H1 (cell line): ENCODE measurements around the gene DPEP1. TPM values are rescaled to one million over a fixed set of nuclear protein-coding genes. Genes with fewer than 3 reads are reported as not detected.
"Not testable (repeated sequence)": the region's sequence is repeated elsewhere in the genome, so short reads cannot be mapped to it uniquely, and the experiment has no call there.

Experiments used
- CTCF ChIA-PET: fragments of 300-600 bp; sonication (Branson Sonifier 250); formaldehyde crosslinking; loops from one replicate; lab custom pipeline; 2021; ENCODE audit not compliant: partially characterized antibody; lab: Charles Lee
- POLR2A ChIA-PET: fragments of 300-600 bp; sonication (Branson Sonifier 250); formaldehyde crosslinking; loops from one replicate; lab custom pipeline; 2021; ENCODE audit warnings: inconsistent platforms; ENCODE audit not compliant: partially characterized antibody; lab: Charles Lee
- DNase-seq, 2 experiments: peaks; one replicate each; pipeline versions ENCODE4 v3.0.0 to v3.0.0-alpha.2; 2010 to 2022; ENCODE audit warnings: low spot score in 2 of 2, low read depth in 1 of 2, mixed read lengths in 1 of 2
- FAIRE-seq: peaks from 2 replicates; lab custom pipeline; 2011; peaks lifted over from hg19 to GRCh38; lab: Jason Lieb, UNC
- H2AFZ ChIP-seq: 2 replicates; pipeline ENCODE4 v1.8.1; 2012; ENCODE audit warnings: low read length, inconsistent platforms
- H2AK5ac ChIP-seq: 2 replicates; pipeline ENCODE4 v1.6.1; 2013; ENCODE audit warnings: low read depth, low read length
- H2BK120ac ChIP-seq: replicated peaks from 2 replicates; pipeline ENCODE3; 2013; ENCODE audit warnings: low read depth, low read length, inconsistent platforms
- H2BK12ac ChIP-seq: 2 replicates; pipeline ENCODE4 v1.6.1; 2013; ENCODE audit warnings: low read depth, low read length
- H2BK15ac ChIP-seq: 2 replicates; pipeline ENCODE4 v1.6.1; 2013; ENCODE audit warnings: low read length
- H2BK20ac ChIP-seq: 2 replicates; pipeline ENCODE4 v1.6.1; 2013; ENCODE audit warnings: low read length
- H2BK5ac ChIP-seq: 2 replicates; pipeline ENCODE4 v1.6.1; 2013; ENCODE audit warnings: low read depth, low read length
- H3K14ac ChIP-seq: 2 replicates; pipeline ENCODE4 v1.6.1; 2013; ENCODE audit warnings: inconsistent platforms; ENCODE audit not compliant: insufficient read length
- H3K18ac ChIP-seq: 2 replicates; pipeline ENCODE4 v1.6.1; 2013; ENCODE audit warnings: low read length; ENCODE audit errors: extremely low read depth
- H3K23ac ChIP-seq: 2 replicates; pipeline ENCODE4 v1.6.1; 2013; ENCODE audit warnings: inconsistent platforms; ENCODE audit not compliant: insufficient read length
- H3K23me2 ChIP-seq: 2 replicates; pipeline ENCODE4 v1.6.1; 2013; ENCODE audit warnings: low read depth, low read length
- H3K27ac ChIP-seq: 2 replicates; pipeline ENCODE4 v1.6.1; 2011; ENCODE audit warnings: low read depth, low read length, inconsistent platforms
- H3K27me3 ChIP-seq, 4 experiments: replicated peaks in 1 of 4; 1 replicate in 1 of 4; 2 replicates in 3 of 4; pipeline versions ENCODE4 v1.6.1 to v1.8.1; 2011 to 2013; ENCODE audit warnings: low read length in 3 of 4, mild to moderate bottlenecking in 3 of 4, inconsistent platforms in 2 of 4, mixed read lengths in 2 of 4, moderate library complexity in 1 of 4; ENCODE audit not compliant: control insufficient read depth in 3 of 4, insufficient read depth in 3 of 4; ENCODE audit errors: extremely low read depth in 1 of 4
- H3K36me3 ChIP-seq, 4 experiments: 2 replicates each; pipeline versions ENCODE4 v1.6.1 to v1.8.1; 2011 to 2013; ENCODE audit warnings: mild to moderate bottlenecking in 4 of 4, low read length in 3 of 4, moderate library complexity in 2 of 4, control low read depth in 1 of 4, inconsistent platforms in 1 of 4; ENCODE audit not compliant: insufficient read depth in 4 of 4, control insufficient read depth in 2 of 4
- H3K4ac ChIP-seq: replicated peaks from 2 replicates; pipeline ENCODE3; 2013; ENCODE audit warnings: low read length, low read depth, mixed read lengths, inconsistent platforms; ENCODE audit not compliant: insufficient read length
- H3K4me1 ChIP-seq, 4 experiments: replicated peaks in 1 of 4; 1 replicate in 1 of 4; 2 replicates in 3 of 4; pipeline versions ENCODE4 v1.6.1 to v1.8.1; 2011 to 2013; ENCODE audit warnings: low read length in 3 of 4, inconsistent platforms in 2 of 4, mixed read lengths in 1 of 4; ENCODE audit not compliant: insufficient read depth in 4 of 4, control insufficient read depth in 3 of 4
- H3K4me2 ChIP-seq, 2 experiments: 2 replicates each; pipeline versions ENCODE4 v1.6.1 to v1.8.1; 2011 to 2013; ENCODE audit warnings: low read depth in 2 of 2, low read length in 2 of 2, control low read depth in 1 of 2, inconsistent platforms in 1 of 2, mild to moderate bottlenecking in 1 of 2; ENCODE audit not compliant: insufficient read depth in 1 of 2
- H3K4me3 ChIP-seq, 4 experiments: fragments of 200-600, 300-600 bp in 1 of 4; sonication (generic), shearing (Covaris generic), sonication (Bioruptor Twin) in 1 of 4; 2 replicates each; pipeline versions ENCODE4 v1.5.1 to v1.8.1; 2011 to 2016; ENCODE audit warnings: low read length in 4 of 4, low read depth in 3 of 4, control low read depth in 2 of 4, inconsistent platforms in 2 of 4, mild to moderate bottlenecking in 2 of 4, mixed read lengths in 1 of 4, moderate library complexity in 1 of 4; ENCODE audit not compliant: insufficient read depth in 2 of 4; ENCODE audit errors: extremely low read depth in 1 of 4
- H3K56ac ChIP-seq: replicated peaks from 2 replicates; pipeline ENCODE3; 2013; ENCODE audit warnings: low read depth, mild to moderate bottlenecking, mixed read lengths, low read length, inconsistent platforms; ENCODE audit not compliant: insufficient read length
- H3K79me1 ChIP-seq: 2 replicates; pipeline ENCODE4 v1.6.1; 2013; ENCODE audit warnings: low read depth, low read length, control low read depth
- H3K79me2 ChIP-seq, 2 experiments: 2 replicates each; pipeline versions ENCODE4 v1.6.1 to v1.8.1; 2012 to 2013; ENCODE audit warnings: low read length in 2 of 2, mild to moderate bottlenecking in 2 of 2, inconsistent platforms in 1 of 2; ENCODE audit not compliant: insufficient read depth in 2 of 2, control insufficient read depth in 1 of 2
- H3K9ac ChIP-seq, 4 experiments: replicated peaks in 1 of 4; 1 replicate in 1 of 4; 2 replicates in 3 of 4; pipeline versions ENCODE4 v1.6.1 to v1.8.1; 2011 to 2013; ENCODE audit warnings: low read depth in 3 of 4, low read length in 3 of 4, control low read depth in 2 of 4, mild to moderate bottlenecking in 2 of 4, moderate library complexity in 2 of 4, inconsistent platforms in 1 of 4; ENCODE audit errors: extremely low read depth in 1 of 4
- H3K9me3 ChIP-seq, 2 experiments: 2 replicates each; pipeline versions ENCODE4 v1.6.1 to v1.8.1; 2012 to 2013; ENCODE audit warnings: mild to moderate bottlenecking in 2 of 2, moderate library complexity in 2 of 2, control low read depth in 1 of 2, inconsistent platforms in 1 of 2, low read depth in 1 of 2, low read length in 1 of 2, mixed read lengths in 1 of 2; ENCODE audit not compliant: insufficient read depth in 2 of 2
- H4K20me1 ChIP-seq, 2 experiments: replicated peaks in 1 of 2; 2 replicates each; pipeline versions ENCODE3 to v1.8.1; 2011 to 2013; ENCODE audit warnings: inconsistent platforms in 2 of 2, low read length in 2 of 2, mild to moderate bottlenecking in 1 of 2; ENCODE audit not compliant: insufficient read depth in 2 of 2, control insufficient read depth in 1 of 2
- H4K5ac ChIP-seq: 2 replicates; pipeline ENCODE4 v1.6.1; 2013; ENCODE audit warnings: low read length, low read depth, mixed read lengths, inconsistent platforms; ENCODE audit not compliant: insufficient read length
- H4K8ac ChIP-seq: 2 replicates; pipeline ENCODE4 v1.8.0; 2013; ENCODE audit warnings: mild to moderate bottlenecking, moderate library complexity, low read length, inconsistent platforms; ENCODE audit not compliant: insufficient read depth; ENCODE audit errors: extremely low read depth
- H4K91ac ChIP-seq: replicated peaks from 2 replicates; pipeline ENCODE3; 2013; ENCODE audit warnings: low read length, mixed read lengths, inconsistent platforms; ENCODE audit not compliant: insufficient read length
- CTCF ChIP-seq, 3 experiments: IDR thresholded peaks; 1 replicate in 2 of 3; 2 replicates in 1 of 3; pipeline versions ENCODE4 v1.5.1 to v1.6.1; 2011; ENCODE audit warnings: low read length in 3 of 3, mild to moderate bottlenecking in 3 of 3, inconsistent platforms in 2 of 3, low read depth in 1 of 3, moderate library complexity in 1 of 3; ENCODE audit not compliant: insufficient read depth in 1 of 3; ENCODE audit errors: control extremely low read depth in 1 of 3
- ZNF274 ChIP-seq: IDR thresholded peaks from 2 replicates; pipeline ENCODE4 v1.7.0; 2012; ENCODE audit warnings: low read length, borderline replicate concordance; ENCODE audit errors: extremely low read depth
- WGBS, 2 experiments: shearing (Covaris generic) in 1 of 2; methylation state at CpG; one replicate each; pipeline versions ENCODE4 v1.1.6 to v1.1.7; 2013 to 2015; ENCODE audit warnings: low lambda C conversion rate in 2 of 2, mixed read lengths in 2 of 2, inconsistent platforms in 1 of 2, low coverage in 1 of 2, missing lambda C conversion rate in 1 of 2; ENCODE audit not compliant: insufficient replicate concordance in 2 of 2, insufficient coverage in 1 of 2, insufficient read length in 1 of 2; ENCODE audit errors: extremely low coverage in 1 of 2, missing lambda C conversion rate in 1 of 2; 5-methylcytosine and 5-hydroxymethylcytosine counted together
- polyA plus RNA-seq, 7 experiments: library from polyadenylated mRNA; depleted of rRNA in 3 of 7; stranded (reverse) in 5 of 7; unstranded in 2 of 7; fragments of >200 nt in 5 of 7; fragments of 200-250 nt in 2 of 7; gene quantifications; 1 replicate in 5 of 7; 2 replicates in 1 of 7; 4 replicates in 1 of 7; pipeline versions ENCODE4 v1.2.1 to v1.2.3, GENCODE V29; 2011 to 2013; ENCODE audit warnings: missing spikeins in 2 of 7, mixed read lengths in 2 of 7
- total RNA-seq: library from RNA; stranded (reverse); fragmentation: NEBNext Ultra II Directional; extraction: Animal tissue kit (Norgen Biotek cat#: 25700); gene quantifications from 2 replicates; pipeline ENCODE4 v1.2.1, GENCODE V29; 2021

The DPEP1 gene
- total and polyA plus RNA-seq, 2 of the 8 experiments (the other 6 are each of a cell fraction or from before 2014, with no cell fraction given): 2.8 to 3.1 TPM

- TF ChIP-seq CTCF (IDR thresholded peaks at IDR 0.05; ENCODE audit: control extremely low read depth in 1 of 3, insufficient read depth in 1 of 3, low read depth in 1 of 3, low read length in 3 of 3) (no peak), ZNF274 (no peak)
These were observed 57.3 kb downstream of the DPEP1 start (continued) for GRCh38 chr16:89670496-89671431.

GRCh38 chr16:89671565-89671964 lies 58.1 kb downstream of the DPEP1 start:
- not testable (repeated sequence) for H3K36me3 ChIP-seq, H3K56ac ChIP-seq, H3K14ac ChIP-seq, H2BK12ac ChIP-seq, H3K23ac ChIP-seq, H2AFZ ChIP-seq, H2BK15ac ChIP-seq, H2BK5ac ChIP-seq, H3K4me3 ChIP-seq, H3K4me2 ChIP-seq, H3K79me2 ChIP-seq, H2BK20ac ChIP-seq, DNase-seq, H2AK5ac ChIP-seq, H4K91ac ChIP-seq, H3K4me1 ChIP-seq, FAIRE-seq, H2BK120ac ChIP-seq, H3K4ac ChIP-seq, H3K27me3 ChIP-seq, H3K9ac ChIP-seq, H4K20me1 ChIP-seq, H4K8ac ChIP-seq, H3K27ac ChIP-seq, H3K79me1 ChIP-seq, H4K5ac ChIP-seq, H3K23me2 ChIP-seq, H3K18ac ChIP-seq
- peaks cover 8 to 11% of the 10 kb centered on the region in 2 experiments; a peak in 2 of 4 replicates for H3K9me3 ChIP-seq
- POLR2A ChIA-PET: interaction anchor here (1.4 kb wide), 1 partner anchor 14 kb away, joined by 3 read pairs; the partner anchor contains the start of genes CHMP1A and SPATA33
- WGBS, 2 experiments: 84% methylated on average over 3 of the region's 4 CpGs; no CpG with 5 or more reads in 1 of the 2 experiments
- CTCF ChIA-PET: interaction anchor here (0.6 to 1.9 kb wide), 5 partner anchors 12 to 411 kb away, joined by 3 to 11 read pairs (median 5); partner anchors contain the start of gene CDK10
